ENCODE results near the gene EML3. TPM values are rescaled to one million over a fixed set of nuclear protein-coding genes. Genes with fewer than 3 reads are reported as not detected.
A peak's percentile ranks its signal among the peaks of the same experiment; 100 is the strongest.

Gene EML3
- total and polyA plus RNA-seq, 2 of the 13 experiments (the other 11 are each of a cell fraction or from before 2014, with no cell fraction given) = 10.6 to 12.3 TPM

GRCh38 chr11:62621567-62622470 lies 9.2 kb upstream of the EML3 start, which contains the start of gene B3GAT3 (continued):
- no peak for TF ChIP-seq GPN1 (CRISPR knock-in tag; IDR thresholded peaks at IDR 0.05; ENCODE audit: borderline replicate concordance)
- TF ChIP-seq ZKSCAN5 (CRISPR knock-in tag; IDR thresholded peaks at IDR 0.05) = no peak
- peak; percentile 28; the same call in 1 of the 2 replicates for TF ChIP-seq PPARG (CRISPR knock-in tag; conservative IDR thresholded peaks at IDR 0.05)
- peak; percentile 90 for TF ChIP-seq SPEN (CRISPR knock-in tag; IDR thresholded peaks at IDR 0.05; ENCODE audit: low read depth)
- TF ChIP-seq, protein P1, sequence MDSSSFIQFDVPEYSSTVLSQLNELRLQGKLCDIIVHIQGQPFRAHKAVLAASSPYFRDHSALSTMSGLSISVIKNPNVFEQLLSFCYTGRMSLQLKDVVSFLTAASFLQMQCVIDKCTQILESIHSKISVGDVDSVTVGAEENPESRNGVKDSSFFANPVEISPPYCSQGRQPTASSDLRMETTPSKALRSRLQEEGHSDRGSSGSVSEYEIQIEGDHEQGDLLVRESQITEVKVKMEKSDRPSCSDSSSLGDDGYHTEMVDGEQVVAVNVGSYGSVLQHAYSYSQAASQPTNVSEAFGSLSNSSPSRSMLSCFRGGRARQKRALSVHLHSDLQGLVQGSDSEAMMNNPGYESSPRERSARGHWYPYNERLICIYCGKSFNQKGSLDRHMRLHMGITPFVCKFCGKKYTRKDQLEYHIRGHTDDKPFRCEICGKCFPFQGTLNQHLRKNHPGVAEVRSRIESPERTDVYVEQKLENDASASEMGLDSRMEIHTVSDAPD (CRISPR knock-in tag; IDR thresholded peaks at IDR 0.05) = no peak
- peak; percentile 78 for TF ChIP-seq CEBPB (IDR thresholded peaks at IDR 0.05; ENCODE audit: borderline replicate concordance, low read depth, low read length)
- peak; percentile 69; the same call in 1 of the 2 replicates for TF ChIP-seq ZNF780A (CRISPR knock-in tag; IDR thresholded peaks at IDR 0.05)
- TF ChIP-seq, protein P2, sequence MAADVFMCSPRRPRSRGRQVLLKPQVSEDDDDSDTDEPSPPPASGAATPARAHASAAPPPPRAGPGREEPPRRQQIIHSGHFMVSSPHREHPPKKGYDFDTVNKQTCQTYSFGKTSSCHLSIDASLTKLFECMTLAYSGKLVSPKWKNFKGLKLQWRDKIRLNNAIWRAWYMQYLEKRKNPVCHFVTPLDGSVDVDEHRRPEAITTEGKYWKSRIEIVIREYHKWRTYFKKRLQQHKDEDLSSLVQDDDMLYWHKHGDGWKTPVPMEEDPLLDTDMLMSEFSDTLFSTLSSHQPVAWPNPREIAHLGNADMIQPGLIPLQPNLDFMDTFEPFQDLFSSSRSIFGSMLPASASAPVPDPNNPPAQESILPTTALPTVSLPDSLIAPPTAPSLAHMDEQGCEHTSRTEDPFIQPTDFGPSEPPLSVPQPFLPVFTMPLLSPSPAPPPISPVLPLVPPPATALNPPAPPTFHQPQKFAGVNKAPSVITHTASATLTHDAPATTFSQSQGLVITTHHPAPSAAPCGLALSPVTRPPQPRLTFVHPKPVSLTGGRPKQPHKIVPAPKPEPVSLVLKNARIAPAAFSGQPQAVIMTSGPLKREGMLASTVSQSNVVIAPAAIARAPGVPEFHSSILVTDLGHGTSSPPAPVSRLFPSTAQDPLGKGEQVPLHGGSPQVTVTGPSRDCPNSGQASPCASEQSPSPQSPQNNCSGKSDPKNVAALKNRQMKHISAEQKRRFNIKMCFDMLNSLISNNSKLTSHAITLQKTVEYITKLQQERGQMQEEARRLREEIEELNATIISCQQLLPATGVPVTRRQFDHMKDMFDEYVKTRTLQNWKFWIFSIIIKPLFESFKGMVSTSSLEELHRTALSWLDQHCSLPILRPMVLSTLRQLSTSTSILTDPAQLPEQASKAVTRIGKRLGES (CRISPR knock-in tag; IDR thresholded peaks at IDR 0.05; ENCODE audit: borderline replicate concordance) = peak; percentile 73; the same call in 1 of the 2 replicates
- peak; percentile 95 for TF ChIP-seq AGO1 (IDR thresholded peaks at IDR 0.05; ENCODE audit: low read depth, low read length, poor library complexity, severe bottlenecking)
- TF ChIP-seq MTF1 (CRISPR knock-in tag; IDR thresholded peaks at IDR 0.05) = no peak
- no peak for TF ChIP-seq ZNF740 (CRISPR knock-in tag; IDR thresholded peaks at IDR 0.05)
- TF ChIP-seq ZNF101 (CRISPR knock-in tag; IDR thresholded peaks at IDR 0.05; ENCODE audit: borderline replicate concordance, low read depth) = no peak
- TF ChIP-seq SATB2 (CRISPR knock-in tag; IDR thresholded peaks at IDR 0.05) = 0 out of 2 replicates have a peak, but pooled peaks have one; percentile 43
- TF ChIP-seq, protein P3, sequence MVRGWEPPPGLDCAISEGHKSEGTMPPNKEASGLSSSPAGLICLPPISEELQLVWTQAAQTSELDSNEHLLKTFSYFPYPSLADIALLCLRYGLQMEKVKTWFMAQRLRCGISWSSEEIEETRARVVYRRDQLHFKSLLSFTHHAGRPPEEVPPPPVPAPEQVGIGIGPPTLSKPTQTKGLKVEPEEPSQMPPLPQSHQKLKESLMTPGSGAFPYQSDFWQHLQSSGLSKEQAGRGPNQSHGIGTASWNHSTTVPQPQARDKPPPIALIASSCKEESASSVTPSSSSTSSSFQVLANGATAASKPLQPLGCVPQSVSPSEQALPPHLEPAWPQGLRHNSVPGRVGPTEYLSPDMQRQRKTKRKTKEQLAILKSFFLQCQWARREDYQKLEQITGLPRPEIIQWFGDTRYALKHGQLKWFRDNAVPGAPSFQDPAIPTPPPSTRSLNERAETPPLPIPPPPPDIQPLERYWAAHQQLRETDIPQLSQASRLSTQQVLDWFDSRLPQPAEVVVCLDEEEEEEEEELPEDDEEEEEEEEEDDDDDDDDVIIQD (CRISPR knock-in tag; IDR thresholded peaks at IDR 0.05; ENCODE audit: low read depth) = peak; percentile 35; the same call in 1 of the 2 replicates
- TF ChIP-seq SNAPC4 (CRISPR knock-in tag; IDR thresholded peaks at IDR 0.05) = peak; percentile 73

Data from HepG2 (cell line).